Brain microvascular endothelial cell (primary cell): ENCODE measurements around the gene FJX1.
A peak's percentile ranks its signal among the peaks of the same experiment; 100 is the strongest.

ENCODE experiments used
- DNase-seq: peaks from one replicate; pipeline ENCODE4 v3.0.0-alpha.2; 2020
- H3K27ac ChIP-seq: fragments of 250-450 bp; sonication (Bioruptor Pico); 2 replicates; pipeline ENCODE4 v1.5.1; 2020; ENCODE audit warnings: mild to moderate bottlenecking, moderate library complexity
- H3K27me3 ChIP-seq: fragments of 250-450 bp; sonication (Bioruptor Pico); replicated peaks from 2 replicates; pipeline ENCODE4 v1.5.1; 2020; ENCODE audit warnings: mild to moderate bottlenecking
- H3K36me3 ChIP-seq: fragments of 250-450 bp; sonication (Bioruptor Pico); replicated peaks from 2 replicates; pipeline ENCODE4 v1.5.1; 2020; ENCODE audit warnings: mild to moderate bottlenecking
- H3K4me3 ChIP-seq: 2 replicates; pipeline ENCODE4 v1.5.1; 2011; ENCODE audit warnings: low read depth, mild to moderate bottlenecking, control low read depth, low read length, moderate library complexity
- CTCF ChIP-seq: IDR thresholded peaks from 2 replicates; pipeline ENCODE4 v1.5.1; 2011; ENCODE audit warnings: low read depth, mild to moderate bottlenecking, moderate library complexity, low read length, control low read depth, inconsistent platforms; ENCODE audit errors: missing control alignments
- in situ Hi-C: cut with HindIII; loops from 2 replicates; pipeline ENCODE4 v1.10.0; 2017; ENCODE audit warnings: low sequenced_read_pairs, low pct_ligation_motif_present

FJX1 gene

GRCh38 chr11:35626501-35626900 is 8.2 kb downstream of the FJX1 start:
- H3K36me3 ChIP-seq: no peaks in the 10 kb centered on the region
- in situ Hi-C loops: no loop called here
- DNase-seq: no peak
- H3K4me3 ChIP-seq: no peak overlapping the region
- no peak overlapping the region for H3K27ac ChIP-seq
- no peaks in the 10 kb centered on the region for H3K27me3 ChIP-seq
- no peak for TF ChIP-seq CTCF

GRCh38 chr11:35629511-35629910 is 11.3 kb downstream of the FJX1 start:
- H3K27ac ChIP-seq: peak overlapping the region; percentile 36
- no peak for DNase-seq
- H3K27me3 ChIP-seq: no peaks in the 10 kb centered on the region
- no peak overlapping the region for H3K4me3 ChIP-seq
- H3K36me3 ChIP-seq: no peaks in the 10 kb centered on the region
- TF ChIP-seq CTCF: no peak
- in situ Hi-C loops: no loop called here

GRCh38 chr11:35629914-35630313 is 11.7 kb downstream of the FJX1 start:
- no peak for TF ChIP-seq CTCF
- H3K4me3 ChIP-seq: no peak overlapping the region
- in situ Hi-C loops: no loop called here
- H3K36me3 ChIP-seq: no peaks in the 10 kb centered on the region
- DNase-seq: peak; percentile 99
- peak overlapping the region; percentile 68 for H3K27ac ChIP-seq
- no peaks in the 10 kb centered on the region for H3K27me3 ChIP-seq

- no peaks in the 10 kb centered on the region for H3K36me3 ChIP-seq
- in situ Hi-C loops: no loop called here
- H3K4me3 ChIP-seq: no peak overlapping the region
- TF ChIP-seq CTCF: no peak
- no peak overlapping the region for H3K27ac ChIP-seq
- no peaks in the 10 kb centered on the region for H3K27me3 ChIP-seq
- no peak for DNase-seq
Observed at GRCh38 chr11:35631891-35632290, 13.6 kb downstream of the FJX1 start.

GRCh38 chr11:35632301-35632700 is 14.0 kb downstream of the FJX1 start:
- Histone ChIP-seq H3K4me3 (no peak overlapping the region), H3K27me3 (no peaks in the 10 kb centered on the region), H3K36me3 (no peaks in the 10 kb centered on the region), H3K27ac (no peak overlapping the region)
- DNase-seq: peak; percentile 46
- no peak for TF ChIP-seq CTCF
- in situ Hi-C loops: no loop called here

- H3K4me3 ChIP-seq: no peak overlapping the region
- in situ Hi-C loops: no loop called here
- H3K36me3 ChIP-seq: no peaks in the 10 kb centered on the region
- TF ChIP-seq CTCF: no peak
- no peaks in the 10 kb centered on the region for H3K27me3 ChIP-seq
- H3K27ac ChIP-seq: no peak overlapping the region
- no peak for DNase-seq
Observed at GRCh38 chr11:35633827-35634423, 15.7 kb downstream of the FJX1 start.
